Epidermal melanocyte (primary cell): ENCODE measurements around the gene ALG1L2.
"Not testable (repeated sequence)": the region's sequence is repeated elsewhere in the genome, so short reads cannot be mapped to it uniquely, and the experiment has no call there.

Experiments
- DNase-seq: peaks from one replicate; pipeline ENCODE4 v3.0.0; 2011; ENCODE audit warnings: low spot score; ENCODE audit not compliant: insufficient read length

Gene ALG1L2

DNA sequence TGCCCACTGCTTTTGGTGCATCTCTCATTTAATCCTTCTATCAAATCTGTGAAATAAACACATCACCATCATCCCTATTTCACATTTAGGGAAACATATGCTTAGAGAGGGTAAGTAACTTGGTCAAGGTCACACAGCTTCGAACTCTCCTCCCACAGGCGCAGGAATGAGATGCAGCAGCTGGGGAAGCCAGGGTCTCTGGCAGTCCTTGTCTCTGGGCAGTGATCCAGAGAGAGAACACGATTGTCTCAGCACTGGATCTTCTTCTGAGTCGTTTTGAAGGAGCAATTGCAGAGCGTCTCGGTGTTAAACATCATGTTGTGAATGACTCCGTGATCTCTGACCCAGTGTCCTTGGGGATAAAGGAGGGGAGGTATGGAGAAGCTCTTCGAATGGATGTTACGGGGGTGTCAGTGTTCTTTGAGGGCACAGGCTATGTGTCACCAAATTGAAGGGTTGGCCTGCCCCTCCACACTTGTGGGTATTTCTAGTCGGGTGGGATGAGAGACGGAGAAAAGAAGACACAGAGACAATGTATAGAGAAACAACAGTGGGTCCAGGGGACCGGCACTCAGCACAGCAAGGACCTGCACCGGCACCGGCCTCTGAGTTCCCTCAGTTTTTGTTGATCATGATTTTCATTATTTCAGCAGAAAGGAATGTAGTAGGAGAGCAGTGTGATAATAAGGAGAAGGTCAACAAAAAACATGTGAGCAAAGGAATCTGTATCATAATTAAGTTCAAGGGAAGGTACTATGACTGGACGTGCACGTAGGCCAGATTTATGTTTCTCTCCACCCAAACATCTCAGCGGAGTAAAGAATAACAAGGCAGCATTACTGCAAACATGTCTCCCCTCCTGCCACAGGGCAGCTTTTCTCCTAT lies 41.5 kb downstream of the ALG1L2 start:
- DNase-seq = not testable (repeated sequence)

DNA sequence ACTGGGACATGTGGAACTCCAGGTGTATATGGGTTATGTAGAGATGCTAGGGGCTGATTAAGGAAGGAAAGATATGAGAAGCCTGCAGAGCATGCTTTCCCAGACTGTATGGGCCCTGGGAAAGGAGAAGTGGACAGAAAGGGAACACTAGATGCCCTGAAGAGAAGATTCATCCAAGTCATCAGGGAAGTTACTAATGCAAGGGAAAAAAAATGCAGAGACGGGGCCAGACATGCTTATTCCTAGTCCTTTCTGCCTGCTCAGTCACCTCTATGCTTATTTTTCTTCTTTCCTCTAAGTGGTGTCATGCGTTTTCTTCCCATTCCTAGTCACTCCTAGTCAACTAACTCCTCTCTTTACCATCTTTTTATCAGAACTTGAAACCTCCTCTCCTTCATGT lies 43.8 kb downstream of the ALG1L2 start:
- not testable (repeated sequence) for DNase-seq

DNA sequence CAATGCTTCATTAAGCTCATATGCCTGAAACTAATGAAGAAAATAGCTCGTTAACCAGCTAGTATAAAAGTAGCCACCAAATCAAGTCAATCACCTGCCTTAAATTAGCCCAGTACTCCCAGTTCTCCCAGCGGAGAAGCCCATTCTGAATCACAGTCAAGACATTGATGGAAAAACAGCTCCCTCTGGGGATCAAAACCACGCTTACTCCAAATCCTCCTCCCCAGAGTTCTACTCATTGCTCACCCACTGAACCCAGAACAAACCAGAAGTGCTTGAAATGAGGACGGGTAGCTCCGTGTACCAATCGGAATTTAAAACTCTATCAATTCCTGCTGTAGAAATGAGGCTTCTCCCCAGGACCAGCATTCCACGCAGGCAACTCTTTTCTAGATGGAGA lies 54.7 kb downstream of the ALG1L2 start:
- DNase-seq = not testable (repeated sequence)

DNA sequence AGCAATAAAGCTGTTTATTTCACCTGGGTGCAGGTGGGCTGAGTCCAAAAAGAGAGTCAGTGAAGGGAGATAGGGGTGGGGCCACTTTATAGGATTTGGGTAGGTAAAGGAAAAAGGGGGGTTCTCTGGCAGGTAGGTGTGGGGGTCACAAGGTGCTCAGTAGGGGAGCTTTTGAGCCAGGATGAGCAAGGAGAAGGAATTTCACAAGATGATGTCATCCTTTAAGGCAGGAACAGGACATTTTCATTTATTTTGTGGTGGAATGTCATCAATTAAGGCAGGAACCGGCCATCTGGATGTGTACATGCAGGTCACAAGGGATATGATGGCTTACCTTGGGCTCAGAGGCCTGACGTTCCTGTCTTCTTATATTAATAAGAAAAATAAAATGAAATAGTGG lies 56.1 kb downstream of the ALG1L2 start:
- DNase-seq = not testable (repeated sequence)

DNA sequence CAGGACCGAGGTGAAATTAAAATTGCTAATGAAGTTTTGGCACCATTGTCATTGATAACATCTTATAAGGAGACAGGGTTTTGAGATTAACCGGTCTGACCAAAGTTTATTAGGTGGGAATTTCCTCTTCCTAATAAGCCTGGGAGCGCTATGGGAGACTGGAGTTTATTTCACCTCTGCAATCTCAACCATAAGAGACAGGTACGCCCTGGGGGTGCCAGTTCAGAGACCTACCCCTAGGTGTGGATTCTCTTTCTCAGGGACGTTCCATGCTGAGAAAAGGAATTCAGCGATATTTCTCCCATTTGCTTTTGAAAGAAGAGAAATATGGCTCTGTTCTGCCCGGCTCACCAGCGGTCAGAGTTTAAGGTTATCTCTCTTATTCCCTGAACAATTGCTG lies 57.4 kb downstream of the ALG1L2 start:
- DNase-seq = not testable (repeated sequence)

DNA sequence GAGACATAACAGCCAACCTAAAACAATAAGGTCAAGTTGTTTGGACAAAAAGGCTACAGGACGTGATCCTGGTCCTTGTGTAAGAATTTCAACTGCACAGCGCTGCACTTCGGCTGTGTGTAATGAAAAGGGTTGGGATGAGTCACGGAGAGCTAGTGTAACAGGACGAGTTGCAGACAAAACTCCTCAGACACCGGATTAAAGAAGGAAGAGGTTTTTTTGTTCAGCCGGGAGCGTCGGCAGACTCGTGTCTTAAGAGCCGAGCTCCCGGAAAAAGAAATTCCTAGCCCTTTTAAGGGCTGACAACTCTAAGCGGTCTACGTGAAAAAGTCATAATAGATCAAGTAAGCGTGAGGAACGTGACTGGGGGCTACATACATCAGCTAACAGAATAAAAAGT lies 59.1 kb downstream of the ALG1L2 start:
- DNase-seq = not testable (repeated sequence)

DNA sequence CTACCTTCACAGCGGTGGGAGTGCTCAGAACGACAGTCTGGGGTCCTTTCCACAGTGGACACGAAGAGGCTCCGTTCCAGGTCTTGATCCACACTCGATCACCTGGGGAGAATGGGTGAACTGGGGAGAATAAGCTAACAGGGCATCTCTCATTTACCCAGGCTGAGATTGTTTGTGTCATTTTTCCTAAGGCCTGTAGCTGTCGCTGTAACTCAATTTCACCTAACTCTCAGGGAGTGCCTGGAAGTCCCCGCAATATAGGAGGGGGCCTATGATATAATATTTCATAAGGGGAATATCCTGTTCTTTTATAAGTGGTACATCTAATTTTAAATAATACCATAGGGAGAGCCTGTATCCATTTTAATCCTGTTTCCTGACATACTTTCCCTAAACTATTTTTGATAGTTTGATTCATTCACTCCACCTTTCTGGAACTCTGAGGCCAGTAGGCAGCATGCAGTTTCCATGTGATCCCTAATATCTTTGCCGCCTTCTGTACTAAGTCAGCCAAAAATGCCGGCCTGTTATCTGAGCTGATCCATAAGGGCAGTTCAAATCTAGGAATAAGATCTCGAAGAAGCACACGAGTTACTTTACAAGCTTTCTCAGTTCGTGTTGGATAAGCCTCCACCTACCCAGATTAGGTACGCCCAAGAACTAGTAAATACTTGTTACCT lies 62.2 kb downstream of the ALG1L2 start:
- not testable (repeated sequence) for DNase-seq

DNA sequence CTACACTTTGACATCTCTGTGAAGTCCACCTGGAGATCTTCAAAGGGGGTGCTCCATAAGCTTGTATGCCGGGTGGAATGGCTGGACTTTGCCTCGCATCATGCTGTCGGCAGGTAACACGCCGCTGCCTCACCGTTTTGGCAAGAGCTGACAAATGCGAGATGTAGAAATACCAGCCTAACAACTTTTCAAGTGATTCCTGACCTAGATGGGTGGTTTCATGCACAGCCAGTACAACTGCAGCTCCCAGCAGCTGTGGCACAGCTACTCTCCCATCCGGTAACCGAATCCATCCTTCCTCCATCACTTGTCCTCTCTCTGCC lies 62.7 kb downstream of the ALG1L2 start:
- not testable (repeated sequence) for DNase-seq

DNA sequence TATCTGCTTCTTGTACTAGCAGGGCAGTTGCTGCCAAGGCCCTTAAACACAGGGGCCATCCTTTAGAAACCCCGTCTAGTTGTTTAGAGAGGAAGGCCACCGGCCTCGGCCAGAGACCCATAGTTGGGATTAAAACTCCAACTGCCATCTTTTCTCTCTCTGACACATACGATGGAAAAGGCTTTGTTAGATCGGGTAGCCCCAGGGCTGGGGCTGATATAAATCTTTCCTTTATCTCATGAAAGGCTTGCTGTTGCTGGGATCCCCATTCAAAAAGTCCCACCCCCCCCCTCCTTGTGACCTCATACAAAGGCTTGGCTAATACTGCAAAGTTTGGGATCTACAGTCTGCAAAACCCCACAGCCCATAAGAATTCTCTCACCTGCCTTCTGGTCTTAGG lies 63.8 kb downstream of the ALG1L2 start:
- DNase-seq = not testable (repeated sequence)

DNA sequence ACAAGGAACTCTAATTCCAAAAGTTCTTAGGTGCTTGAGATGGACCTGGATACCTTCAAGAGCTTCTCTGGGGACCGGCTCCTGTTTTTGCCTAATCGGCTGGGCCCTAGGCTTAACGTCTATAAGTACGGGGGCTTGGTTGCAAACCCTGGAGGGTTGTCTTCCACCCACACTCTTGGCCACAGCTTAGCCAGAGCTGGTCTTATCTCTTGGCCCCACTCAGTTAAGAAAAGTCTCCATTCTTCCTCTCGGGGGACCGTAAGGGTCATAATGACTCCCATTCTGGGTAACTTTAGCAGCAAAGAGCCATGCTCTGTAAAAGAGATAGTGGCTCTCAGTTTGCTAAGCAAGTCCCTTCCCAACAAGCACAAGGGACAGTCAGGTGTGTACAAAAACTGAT lies 64.8 kb downstream of the ALG1L2 start:
- not testable (repeated sequence) for DNase-seq
